ENCODE measurements around the gene ONECUT1.

ONECUT1 gene

DNA sequence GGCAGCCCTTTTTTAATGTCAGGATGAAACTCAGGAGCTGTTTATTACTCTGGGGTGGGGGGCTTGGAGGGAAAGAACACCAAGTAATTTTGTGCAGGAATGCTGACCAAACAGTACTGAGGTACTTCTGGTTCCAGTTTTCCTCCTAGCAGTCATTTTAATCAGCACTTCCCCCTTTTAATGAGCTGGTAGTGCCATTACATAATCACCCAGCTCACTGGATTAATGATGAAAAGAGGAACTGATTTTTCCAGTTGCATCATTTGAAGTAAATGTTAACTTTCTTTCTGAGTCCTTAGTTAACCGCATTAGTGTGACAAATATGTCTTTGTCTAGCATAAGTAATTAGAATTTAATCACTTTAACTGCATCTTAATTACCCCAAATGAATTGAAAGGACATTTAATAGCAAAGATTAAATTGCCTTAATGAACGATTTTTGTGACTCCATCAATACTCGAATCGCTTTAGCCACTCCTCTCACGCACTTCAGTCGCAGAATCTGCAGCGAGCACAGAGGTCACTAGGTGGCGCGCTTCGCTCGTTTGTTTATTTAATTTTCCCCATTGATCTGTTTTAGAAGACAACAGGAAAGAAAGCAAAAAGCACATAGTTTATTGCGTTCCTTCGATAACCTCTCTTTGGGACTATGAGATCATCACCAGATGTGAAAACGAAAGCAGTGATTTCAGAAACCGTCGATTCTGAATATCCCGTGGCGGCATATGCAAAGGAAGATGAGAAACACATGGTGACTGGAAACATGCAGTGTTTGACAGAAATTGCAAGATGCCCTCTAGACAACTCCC, 9.8 kb downstream of the ONECUT1 start:
- peak; percentile 22 to 58 for DNase-seq

DNA sequence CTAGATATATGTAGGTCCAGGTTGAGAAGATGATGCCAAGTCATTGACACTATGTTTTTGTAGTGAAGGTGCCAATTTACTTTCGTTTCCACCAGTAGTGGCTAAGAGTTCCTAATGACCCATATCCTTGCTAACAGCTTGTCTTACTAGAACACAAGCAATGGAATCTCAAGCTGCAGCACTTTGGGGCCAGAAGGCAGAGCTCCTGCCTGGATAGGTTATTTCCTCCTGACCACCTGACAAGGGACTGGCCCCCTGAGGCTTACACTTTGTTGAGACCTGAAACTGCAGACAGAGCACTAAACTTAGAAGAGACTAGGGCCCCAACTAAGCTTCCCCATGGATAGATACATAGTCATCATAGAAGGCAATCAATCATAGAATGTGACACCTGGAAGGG, 11.7 kb downstream of the ONECUT1 start:
- no peak for DNase-seq

DNA sequence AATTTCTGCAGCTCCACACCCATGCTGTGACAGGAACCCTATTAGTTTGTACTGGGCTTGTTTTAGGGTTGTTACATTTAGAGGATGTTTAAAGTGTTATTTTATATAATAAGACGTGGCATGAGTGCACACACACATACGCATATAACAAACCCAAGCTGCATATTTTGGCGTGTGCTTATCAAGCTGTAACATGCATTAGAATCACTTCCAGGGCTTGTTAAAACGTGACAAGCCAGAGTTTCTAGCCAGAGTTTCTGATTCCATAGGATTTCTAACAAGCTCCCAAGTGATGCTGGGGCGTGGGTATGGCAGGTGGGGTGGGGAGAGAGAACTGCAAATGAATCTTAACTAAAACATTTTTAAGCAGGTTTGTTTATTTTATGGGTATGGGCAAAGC, 17.4 kb downstream of the ONECUT1 start:
- DNase-seq: no peak

DNA sequence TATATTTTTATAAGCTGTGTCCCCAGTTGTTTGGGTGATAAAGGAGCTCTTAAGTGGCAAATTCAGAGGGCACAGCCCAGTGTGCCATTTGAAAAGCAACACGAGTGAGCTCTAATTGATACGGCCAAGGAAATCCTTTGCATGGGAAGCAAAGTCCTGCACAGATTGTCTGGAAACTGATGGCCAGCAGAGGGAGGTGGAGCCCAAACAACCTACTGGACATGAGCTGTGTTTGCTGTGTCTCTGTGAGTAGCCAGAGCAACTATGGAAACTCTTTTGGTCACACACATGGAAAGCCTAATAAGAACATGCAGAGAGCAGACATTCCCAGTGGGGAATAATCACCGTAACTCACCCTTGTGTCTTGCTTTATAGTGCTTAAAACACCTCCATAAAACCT, 24.4 kb downstream of the ONECUT1 start:
- no peak for DNase-seq

DNA sequence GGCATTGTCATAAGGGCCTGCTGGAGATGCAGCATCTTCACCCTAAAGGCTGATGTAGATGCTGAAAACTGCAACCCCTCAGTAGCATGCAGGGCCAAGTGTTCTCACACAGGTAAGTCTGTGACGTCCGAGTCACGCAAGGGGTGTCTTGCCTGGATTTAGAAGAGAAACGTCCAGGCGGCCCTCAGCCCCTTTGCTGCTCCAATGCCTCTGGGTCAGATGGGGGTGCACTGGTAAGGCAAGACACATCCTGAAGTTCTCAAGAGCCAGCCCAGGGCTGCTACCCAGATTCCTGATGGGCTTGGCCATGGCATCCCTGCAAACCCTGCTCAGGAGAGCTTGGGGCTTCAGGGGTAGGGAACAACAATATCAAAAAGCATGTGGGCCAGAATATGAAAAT, 25.4 kb downstream of the ONECUT1 start:
- DNase-seq: no peak

DNA sequence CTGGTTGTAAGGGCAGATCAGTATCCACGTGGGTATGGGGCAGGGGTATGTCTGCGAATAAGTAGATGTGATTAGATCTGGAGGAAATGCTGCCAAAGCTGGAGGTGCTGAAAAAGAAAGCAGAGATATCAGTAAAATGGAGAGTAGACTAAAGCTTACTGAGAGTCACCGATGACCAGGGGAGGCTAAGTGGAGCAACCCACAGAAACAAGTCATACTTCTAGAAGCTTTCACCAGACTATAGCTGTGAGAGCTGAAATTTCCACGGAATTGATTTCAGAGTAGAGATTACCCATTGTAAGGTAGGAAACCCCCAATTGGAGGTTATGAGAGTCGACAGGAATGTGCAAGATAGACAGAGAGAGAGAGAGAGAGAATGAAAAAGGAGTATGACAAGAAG, 27.5 kb downstream of the ONECUT1 start:
- DNase-seq: no peak

DNA sequence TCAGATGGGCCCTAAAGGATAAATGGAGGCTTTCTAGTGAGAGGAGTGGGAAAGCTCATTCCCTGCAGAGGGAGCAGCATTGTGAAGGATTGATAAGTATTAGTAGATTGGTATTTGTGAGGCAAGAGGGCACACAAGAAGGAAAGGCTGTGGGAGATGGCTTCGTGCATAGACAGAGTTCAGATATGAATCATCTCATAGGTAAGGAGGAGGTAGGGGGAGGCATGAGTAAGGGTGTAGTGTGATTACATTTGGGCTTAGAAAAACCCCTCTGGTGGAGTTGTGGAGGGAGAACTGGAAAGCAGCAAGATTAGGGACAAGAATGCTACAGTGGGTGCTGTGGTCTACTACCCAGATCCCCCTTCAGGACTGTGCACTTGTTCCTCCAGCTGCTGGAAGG, 29.6 kb downstream of the ONECUT1 start:
- no peak for DNase-seq

DNA sequence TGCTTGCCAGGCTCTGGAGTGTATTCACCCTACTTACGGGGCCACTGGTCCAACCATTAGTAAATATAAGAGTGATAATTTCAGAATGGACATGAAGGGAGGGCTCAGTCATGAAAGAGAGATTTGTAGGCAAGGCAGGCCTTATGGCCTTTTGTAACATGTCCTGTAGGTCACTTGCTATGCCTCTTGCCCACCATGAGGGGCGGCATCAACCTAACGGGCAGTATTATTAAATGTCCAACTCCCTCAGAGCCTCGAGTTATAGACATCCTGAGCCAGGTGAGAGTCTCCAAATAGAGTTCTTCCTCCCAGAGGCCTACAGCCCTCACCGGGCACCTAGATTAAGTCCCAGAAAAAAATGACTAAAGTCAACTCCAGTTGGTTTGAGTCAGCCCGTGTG, 30.2 kb downstream of the ONECUT1 start:
- no peak for DNase-seq

DNA sequence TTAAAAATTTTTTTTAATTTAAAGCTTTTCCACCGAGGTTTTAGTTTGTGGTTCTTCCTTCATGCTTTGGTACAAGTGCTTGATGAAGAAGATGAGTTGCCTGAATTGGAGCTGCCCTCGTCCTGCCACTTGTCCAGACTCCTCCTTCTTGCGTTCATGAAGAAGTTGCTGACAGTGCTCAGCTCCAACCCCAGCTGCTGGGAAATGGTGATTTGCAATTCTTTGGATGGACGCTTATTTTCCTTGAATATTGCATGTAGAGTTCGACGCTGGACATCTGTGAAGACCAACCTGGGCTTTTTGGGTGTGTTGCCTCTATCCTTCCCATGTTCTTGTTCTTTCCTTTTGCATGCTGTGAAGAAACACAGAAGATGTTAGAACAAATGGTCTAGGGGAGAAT, 32.6 kb downstream of the ONECUT1 start:
- DNase-seq: no peak

DNA sequence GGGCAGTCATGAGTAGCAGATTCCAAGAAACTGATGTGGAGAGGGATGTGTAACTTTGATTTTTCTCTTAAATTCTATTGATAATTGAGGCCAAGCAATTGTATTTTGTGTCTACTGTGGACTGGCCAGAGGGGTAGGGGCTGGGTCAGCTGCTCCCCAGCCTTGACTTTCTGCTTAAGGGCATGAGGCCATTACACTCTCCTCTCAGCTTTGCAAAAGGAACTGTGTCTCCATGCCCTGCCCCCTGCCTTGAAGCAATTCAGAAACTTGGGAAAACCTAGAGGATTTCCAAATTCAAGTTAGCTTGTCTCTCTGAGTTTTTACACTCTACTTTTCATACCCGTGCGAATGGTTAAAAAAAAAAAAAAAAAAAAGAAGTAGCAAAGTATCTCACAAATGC, 38.6 kb downstream of the ONECUT1 start:
- no peak for DNase-seq

DNA sequence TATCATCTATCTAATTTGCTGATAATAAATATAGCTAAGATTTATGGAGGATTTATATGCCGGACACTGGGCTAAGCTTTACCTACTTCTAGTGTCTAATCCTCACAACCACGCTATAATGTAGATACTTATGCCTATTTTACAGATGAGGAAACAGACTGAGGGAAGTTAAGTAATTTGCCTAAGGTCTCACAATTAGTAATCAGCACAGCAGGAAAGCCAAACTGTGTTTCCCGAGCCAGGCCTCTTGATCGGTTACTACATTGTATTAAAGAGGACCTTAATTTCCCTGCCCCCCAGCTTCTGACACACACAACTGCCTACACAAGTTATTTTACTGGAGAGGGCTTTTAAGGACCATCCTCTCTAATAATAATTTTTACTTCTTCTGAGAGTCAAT, 40.9 kb downstream of the ONECUT1 start:
- DNase-seq: no peak

DNA sequence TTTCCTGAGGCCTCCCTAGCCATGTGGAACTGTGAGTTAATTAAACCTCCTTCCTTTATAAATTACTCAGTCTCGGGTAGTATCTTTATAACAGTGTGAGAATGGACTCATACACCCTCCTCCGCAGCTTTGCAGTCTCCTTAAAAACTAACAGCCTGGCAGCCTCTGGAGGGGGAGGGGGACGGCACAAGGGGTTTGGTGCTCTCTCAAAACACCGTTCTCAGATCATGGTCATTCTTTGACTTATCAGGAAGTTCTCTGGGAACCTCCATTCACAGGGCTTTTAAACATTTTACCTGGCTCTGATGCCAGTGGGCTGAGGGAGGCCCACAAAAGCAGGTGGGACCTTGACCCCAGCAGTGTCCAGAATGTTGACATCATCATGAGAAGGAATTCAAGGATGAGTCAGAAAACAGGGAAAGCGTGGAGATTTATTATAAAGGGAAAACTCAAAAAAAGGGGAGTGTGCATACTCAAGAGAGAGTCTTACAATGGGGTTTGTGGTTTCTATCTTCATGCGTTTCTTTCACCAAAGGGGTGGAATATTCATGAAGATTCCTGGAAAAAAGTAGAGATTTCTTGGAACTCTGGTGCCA, 43.9 kb downstream of the ONECUT1 start:
- DNase-seq: no peak

DNA sequence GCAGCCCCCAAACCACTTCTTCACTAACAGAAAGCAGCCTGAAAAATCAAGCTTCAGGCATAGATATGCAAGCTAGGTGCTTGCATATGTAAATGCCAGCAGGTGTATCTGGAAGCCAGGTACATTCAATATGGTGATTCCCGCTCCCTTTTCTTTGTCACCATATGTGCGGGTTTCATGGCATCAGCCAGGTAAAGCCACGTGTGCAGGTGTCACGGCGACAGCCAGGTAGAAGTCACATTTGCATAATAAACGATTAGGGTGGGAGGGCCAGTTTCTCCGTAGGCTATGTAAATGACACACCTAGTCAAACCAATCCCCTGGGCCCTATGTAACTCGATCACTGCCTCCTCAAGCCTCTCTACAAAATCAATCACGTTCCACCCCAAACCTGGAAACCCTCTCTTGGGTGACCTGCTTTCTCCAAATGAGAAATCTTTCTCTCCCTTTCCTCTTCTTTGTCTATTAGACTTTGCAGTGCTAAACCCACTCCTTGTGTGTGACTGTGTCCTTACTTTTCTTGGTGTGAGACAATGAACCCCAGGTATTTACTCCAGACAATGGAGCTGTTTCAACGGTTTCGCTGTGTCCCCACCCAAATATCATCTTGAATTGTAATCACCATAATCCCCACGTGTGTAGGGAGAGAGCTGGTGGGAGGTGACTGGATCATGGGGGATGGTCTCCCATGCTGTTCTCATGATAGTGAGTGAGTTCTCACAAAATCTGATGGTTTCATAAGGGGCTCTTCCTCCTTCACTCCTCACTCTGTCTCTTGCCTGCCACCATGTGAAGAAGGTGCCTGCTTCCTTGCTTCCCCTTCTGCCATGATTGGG, 44.6 kb downstream of the ONECUT1 start:
- DNase-seq: no peak

DNA sequence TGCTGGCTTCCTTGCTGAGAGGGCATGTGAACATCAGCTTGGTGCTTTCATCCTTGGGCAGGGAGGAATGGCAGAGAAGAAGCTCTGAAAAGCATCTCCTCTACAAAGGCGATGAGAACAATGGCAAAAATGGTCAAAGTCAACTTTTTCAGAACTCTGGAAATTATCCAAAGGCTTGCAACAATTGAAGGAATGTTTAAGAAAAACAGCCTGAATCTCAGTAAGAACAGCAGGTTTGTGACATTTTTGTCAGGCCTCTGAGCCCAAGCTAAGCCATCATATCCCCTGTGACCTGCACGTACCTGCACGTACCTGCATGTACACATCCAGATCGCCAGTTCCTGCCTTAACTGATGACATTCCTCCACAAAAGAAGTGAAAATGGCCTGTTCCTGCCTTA, 51.8 kb downstream of the ONECUT1 start:
- DNase-seq: no peak

DNA sequence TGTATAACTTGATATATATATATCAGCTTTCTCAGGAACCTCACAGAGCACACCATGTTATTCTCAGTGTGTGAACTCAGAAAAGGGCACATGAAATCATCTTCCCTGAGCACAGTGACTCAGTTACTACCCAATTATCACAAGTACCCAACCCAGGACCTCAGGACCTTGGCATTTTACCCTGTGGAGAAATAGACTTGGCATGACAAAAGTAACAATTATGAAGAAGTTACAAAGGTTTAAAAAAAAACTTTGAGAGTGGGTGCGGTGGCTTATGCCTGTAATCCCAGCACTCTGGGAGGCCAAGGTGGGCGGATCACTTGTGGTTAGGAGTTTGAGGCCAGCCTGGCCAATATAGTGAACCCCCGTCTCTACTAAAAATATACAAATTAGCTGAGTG, 52.4 kb downstream of the ONECUT1 start:
- no peak for DNase-seq

DNA sequence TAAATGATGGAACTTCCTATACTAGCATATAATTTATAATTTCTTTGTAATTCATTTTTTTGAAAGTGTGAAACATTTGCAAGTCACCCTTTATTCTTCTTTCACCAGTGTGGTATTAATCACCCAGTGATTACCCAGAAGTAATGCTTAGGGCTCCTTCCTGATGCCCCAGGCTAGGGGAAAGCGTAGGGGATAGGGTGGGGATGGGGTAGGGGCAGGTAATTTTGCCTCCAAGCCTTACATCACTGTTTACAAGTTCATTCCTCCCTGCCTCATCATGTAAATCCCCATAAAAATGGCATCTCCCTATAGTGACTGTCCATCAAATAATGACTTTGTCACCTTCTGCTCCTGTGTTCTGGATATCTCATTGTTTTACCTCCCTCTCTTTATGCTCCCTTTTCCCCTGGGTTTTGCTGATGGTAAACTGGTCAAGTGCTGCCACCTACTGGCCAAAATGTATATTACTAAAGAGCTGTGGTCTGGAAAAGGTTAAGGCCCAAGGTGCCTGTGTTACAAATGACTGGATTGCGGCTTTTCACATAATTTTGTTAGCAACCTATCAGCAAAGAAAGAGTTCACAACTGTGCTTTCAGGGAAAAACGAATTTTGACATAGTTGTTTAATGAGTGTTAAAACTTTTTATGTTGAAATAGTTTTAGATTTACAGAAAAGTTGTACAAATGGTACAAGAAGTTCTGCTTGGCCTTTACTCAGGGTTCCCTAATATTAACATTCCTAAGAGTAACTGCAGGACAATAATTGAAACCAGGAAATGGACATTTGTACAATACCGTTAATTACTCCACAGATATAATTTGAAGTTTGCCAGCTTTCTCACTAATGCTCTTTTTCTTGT, 54.7 kb downstream of the ONECUT1 start:
- peak; percentile 24 to 42 for DNase-seq

DNA sequence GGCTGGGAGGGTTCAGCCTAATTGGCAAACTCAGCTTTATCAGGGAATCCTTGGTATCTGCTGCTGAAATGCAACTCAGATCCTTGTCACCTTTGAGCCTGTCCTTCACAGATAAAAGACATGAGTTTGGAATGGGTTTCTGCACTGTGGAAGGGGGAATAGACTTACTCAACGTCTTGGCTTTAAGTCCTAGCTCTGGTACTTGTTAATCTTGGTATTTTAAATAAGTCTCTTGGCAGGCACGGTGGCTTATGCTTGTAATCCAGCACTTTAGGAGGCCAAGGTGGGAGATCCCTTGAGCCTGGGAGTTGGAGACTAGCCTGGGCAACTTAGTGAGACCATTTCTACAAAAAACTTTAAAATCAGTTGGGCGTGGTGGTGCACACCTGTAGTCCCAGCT, 55.8 kb downstream of the ONECUT1 start:
- no peak for DNase-seq

DNA sequence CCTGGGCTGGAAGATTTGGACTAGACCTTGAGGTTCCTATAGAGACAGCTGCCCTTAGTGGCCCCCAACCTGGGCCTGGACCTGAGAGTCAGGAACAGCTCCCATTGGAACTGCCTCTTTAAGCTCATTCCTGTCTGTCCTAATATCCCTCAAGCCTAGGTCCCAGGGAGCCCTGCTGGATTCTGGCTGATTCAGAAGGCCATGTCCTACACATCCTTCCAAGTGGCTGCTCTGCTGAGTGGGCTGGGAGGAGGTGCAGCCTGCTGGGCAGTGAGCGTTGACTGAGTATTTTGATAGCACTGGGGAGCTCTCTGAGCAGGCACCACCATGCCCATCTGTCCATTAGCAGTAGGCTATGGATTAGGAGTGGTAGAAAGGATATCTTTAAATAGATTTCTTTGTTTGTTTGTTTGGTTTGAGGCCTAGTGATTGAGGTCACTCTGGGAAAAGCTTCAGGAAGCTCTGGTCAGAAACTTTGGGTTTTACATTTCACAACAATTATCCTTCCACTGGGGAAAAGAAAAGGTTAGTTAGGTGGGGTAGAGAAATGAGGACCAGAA, 56.4 kb downstream of the ONECUT1 start:
- DNase-seq: no peak

DNA sequence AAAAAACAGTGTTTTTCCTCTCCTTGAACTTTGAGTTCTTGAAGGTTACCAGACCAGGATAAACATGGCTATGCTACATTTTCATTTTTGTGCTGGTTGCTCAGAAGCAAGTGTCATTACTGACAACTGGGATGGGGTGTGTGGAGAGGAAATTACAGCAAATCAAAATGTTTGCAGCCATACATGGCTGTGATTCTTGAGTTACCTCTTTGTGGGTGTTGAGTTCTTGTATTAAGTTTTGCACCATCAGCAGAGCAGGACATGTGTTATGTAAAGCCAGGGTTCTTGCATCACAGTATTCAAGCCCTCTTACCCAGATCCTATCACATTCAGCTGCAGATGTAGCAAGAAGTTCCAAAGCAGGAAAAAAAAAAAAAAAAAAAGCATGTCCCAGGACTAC, 57.0 kb downstream of the ONECUT1 start:
- DNase-seq: no peak

DNA sequence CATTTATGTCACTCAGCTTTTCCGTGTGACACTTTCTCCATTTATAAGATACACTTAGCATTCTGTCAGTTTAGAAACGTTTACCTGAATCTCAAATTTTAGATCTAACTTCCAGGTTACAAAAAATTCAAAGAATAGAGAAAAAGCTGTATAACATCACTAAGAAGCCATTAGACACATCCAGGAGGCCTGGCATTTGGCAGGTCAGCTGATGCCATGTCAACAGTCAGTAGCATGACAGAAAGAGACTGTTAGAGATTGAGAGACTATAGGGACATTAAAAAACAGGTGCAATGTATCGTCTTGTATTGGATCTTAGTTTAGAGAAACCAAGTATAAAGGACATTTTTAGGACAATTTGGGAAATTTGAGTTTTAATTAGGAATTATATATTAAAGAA, 57.6 kb downstream of the ONECUT1 start:
- DNase-seq: no peak

DNA sequence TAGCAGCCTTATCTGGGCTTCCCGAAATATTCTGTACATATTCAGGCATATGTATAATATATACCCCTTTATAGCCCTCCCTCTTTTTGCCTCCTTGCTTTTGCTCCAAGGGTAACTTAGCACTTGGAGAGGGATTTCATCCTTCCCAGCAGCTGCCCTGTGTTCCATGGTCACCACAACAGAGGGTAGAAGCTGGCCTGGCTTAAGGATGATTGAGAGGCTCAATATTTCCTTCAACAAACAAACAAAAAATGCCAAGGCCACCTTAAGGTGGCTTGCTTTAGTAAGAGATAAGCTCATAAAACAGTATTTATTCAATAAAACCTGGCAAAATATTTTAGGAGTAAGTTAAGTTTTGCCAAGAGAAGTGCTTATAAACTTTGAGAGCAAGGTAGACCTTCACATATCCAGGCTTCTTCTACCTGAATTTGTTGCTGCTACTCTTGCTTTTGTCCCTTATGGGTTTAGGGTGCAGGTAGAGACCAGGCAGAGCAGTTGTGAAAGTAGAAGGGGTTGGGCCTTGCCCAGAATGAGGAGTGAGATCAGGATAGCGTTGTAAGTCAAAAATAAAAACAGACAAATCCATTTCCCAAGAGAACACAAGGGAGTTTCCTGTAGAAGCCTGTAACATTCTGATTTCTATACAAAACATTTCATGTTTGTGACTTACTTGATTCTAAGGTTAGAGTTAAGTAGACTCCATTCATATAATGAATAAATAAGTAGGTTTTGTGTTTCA, 58.2 kb downstream of the ONECUT1 start:
- no peak for DNase-seq

DNA sequence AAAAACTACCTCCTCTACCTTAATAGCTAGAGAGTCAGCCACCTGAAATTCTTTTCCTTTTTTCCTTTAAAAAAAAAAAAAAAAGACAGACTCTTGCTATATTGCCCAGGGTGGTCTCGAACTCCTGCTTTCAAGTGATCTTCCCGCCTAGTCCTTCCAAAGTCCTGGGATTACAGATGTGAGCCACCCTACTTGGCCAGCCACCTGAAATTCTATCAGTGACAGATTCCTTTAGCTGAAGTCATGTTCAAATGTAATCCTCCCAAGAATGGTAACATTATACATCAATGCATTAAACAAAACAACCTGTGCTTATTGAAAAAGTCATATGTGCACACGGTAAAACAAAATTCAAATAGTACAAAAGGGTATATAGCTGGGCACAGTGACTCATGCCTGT, 59.1 kb downstream of the ONECUT1 start:
- DNase-seq: no peak
